ENCODE results near the gene FALEC.

The FALEC gene

DNA sequence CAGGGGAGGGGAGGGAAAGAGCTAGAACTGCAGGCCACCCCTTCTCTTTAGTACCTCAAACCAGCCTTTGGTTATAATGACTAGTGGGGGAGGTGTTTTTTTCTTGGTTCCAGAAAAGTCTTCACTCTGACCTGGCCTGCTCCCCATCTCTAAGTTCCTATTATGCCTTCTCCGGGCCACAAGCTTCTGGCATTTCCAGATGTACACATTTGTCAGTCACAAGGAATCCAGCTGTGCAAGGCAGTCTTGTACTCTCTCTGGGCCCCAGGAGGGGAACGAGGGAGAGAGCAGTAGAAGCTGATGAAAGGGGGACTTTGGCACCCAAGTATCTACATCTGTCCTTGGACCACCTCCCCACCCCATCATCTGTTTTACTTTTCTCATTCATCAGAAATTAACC lies 2.7 kb upstream of the FALEC start:
- DNase-seq, result no peak

DNA sequence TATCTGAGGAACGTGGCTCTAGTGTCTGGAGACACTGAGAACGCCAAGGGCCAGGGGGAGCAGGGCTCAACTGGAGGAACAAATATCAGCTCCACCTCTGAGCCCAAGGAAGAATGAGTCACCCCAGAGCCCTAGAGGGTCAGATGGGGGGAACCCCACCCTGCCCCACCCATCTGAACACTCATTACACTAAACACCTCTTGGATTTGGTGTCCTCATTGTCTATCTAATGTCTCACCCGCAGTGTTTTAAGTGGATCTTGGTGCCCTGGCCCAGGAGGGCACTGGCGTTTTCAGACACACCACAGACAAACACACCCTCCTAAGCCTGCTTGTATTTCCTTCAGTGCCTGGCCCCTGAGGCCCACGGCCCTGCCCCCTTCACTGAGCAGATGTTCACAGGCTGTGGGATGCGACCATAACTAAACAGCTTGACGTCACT lies 2.2 kb upstream of the FALEC start:
- no peak for DNase-seq

DNA sequence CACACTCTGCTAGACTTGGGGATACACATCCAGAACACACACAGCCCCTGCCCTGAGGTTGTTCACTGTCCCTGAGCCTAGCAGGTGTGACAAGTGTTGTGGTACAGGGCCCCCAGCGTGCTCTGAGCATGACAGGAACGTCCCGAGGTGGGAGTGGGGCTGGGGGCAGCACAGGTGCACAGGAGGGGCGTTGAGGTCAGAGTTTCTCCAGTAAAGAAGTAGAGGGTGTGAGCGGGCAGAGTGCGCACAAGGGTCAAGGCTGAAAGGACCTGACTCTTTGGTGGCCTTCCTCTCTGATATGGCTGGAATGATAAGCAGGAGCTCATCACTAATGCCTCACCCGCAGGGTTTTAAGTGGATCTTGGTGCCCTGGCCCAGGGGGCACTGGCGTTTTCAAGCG lies 1.3 kb upstream of the FALEC start:
- no peak for DNase-seq

DNA sequence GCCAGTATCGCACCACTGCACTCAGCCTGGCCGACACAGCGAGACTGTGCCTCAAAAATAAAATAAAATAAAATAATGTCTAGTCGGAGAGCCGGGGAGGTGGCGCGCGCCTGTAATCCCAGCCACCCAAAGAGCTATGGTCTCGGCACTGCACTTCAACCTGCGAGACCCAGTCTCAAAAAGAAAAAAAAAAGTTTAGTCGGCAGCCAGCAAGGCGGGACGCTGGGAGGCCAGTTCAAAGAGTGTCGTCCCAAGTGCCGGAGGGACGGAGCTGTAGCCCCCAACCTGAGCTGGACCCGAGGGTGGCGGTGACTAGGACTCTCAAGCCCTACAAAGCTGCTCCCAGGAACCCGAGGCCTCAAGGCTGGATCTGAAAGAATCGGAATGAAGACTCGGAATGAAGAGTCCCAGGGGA lies 632 bp upstream of the FALEC start:
- no peak for DNase-seq

DNA sequence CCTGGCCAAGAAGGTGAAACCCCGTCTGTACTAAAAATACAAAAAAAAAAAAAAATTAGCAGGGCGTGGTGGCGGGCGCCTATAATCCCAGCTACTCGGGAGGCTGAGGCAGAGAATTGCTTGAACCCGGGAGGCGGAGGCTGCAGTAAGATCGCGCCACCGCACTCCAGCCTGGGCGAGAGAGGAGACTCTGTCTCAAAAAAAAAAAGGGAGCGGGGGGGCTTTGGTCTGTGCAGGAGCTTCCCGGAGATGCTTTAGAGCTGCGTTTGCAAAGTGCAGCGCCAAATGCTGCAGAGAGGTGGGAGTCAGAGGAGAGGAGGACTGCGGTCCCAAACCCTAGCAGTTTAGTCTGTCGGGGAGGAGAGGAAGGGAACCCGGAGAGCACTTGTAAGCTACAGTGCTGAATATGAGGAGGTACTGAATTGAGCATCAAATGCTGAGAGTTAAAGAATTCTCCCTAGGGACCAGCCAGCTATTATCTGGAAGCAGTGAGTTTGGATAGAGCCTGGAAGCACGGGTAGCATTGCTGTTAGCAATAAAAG lies 569 bp downstream of the FALEC start:
- DNase-seq, result peak in 1 of 2 donors; percentile 6

DNA sequence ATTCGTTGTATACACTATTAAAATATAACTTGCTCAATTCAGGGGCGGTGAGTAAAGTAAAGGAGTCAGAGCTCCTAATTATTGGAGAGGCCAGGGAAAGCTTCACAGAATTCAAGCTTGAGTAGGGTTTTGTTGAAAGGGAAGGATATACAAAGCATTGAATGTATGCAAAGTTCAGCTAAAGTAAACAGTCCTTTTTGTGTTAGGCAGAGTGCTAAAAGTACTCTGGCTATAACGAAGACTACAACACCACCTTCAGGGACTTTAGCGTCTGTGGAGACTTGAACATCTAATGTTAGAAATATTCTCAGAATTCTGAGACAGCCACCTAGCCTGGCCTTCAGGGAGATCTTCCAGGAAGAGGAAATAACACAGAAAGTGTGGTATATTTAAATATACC lies 1.1 kb downstream of the FALEC start:
- DNase-seq, result peak in 1 of 2 donors; percentile 1

DNA sequence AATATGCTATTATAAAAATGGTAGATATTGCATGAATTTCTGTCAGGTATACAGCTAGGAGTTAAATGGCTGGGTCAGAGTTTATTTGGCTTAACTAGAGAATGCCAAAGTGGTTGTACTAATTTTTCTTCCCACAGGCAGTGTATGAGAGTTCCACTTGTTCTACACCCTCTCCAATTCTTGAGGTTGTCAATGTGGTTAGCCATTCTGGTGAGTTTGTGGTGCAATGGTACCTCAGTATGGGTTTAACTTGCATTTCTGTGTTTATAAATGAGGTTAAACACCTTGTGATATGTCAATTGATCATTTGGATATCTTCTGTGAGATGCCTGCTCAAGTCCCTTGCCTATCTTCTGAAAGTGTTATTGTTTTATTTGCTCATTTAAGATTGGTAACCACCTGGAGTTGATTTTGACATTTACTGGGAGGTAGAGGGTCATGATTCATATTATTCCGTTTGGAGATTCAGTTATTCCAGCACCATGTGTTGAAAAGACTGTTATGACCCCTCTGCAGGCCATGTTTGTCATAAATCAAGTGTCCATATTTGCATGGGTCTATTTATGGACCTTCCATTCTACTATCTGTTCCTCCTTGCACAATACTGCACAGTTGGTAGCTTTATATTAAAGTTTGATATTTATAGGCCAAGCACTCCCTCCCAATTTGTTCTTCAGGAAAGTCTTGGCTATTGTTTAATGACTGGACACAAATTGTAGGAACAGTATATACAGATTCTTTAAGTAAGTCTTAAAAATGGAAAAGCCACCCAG lies 5.8 kb downstream of the FALEC start:
- DNase-seq, result no peak

DNA sequence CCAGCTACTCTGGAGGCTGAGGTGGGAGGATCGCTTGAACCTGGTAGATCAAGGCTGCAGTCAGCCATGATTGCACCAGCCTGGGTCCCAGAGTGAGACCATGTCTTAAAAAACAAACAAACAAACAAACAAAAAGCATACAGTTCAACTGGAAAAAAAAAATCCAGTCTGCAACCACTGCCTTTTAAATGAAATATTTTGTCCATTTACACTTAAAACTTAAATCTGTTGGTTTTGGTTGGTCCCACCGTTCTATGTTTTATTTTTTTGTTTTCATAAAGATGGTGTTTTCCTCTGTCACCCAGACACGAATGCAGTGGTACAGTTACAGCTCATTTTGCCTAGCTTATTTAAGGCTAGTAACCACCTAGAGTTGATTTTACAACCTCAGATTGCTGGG lies 9.8 kb downstream of the FALEC start:
- no peak for DNase-seq

- no peak for DNase-seq
Observed at GRCh38 chr1:150528196-150528595, 12.6 kb downstream of the FALEC start.

DNA sequence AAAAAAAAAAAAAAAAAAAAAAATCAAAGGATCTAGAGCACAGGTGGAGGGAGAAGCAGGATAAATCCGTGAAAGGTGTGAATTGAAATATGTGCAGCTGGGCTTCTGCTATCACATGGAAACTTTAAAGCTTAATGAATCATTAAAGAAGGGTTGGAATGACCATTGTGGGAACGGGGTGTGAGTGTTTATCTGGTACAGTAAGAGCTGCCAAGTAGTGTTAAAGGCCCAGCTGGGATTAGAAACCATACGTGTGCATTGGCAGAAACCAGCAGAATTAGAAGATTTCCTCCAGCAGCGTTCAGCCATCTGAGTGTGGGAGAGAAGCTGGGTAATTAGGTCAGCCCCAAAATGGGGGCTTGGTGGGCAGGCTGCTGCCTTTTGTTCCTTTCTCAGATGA lies 13.5 kb downstream of the FALEC start:
- DNase-seq, result no peak

GRCh38 chr1:150530491-150531159 lies 15.1 kb downstream of the FALEC start:
- no peak for DNase-seq

- no peak for DNase-seq
Observed at GRCh38 chr1:150532860-150533259, 17.3 kb downstream of the FALEC start.

DNA sequence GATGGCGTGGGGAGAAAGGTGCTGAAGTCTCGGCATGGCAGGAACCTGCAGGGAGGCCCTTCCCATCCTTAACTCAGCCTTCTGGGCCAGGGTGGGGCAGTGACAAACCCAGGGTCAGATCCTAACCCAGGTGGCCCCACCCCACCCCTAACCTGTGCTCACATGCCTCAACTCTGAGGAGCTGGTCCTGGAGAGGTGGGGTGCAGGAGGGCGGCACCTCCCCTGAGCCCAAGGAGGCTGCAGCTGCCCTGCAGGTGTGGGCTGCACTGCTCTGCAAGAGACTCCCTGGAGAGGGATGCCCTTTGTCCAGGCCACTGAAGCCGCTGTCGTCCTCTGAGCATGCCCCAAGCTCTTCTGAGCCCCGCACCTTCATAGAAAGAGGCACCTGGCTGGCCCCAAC lies 18.4 kb downstream of the FALEC start:
- DNase-seq, result no peak

- no peak for DNase-seq
Observed at GRCh38 chr1:150535511-150536287, 20.1 kb downstream of the FALEC start.

DNA sequence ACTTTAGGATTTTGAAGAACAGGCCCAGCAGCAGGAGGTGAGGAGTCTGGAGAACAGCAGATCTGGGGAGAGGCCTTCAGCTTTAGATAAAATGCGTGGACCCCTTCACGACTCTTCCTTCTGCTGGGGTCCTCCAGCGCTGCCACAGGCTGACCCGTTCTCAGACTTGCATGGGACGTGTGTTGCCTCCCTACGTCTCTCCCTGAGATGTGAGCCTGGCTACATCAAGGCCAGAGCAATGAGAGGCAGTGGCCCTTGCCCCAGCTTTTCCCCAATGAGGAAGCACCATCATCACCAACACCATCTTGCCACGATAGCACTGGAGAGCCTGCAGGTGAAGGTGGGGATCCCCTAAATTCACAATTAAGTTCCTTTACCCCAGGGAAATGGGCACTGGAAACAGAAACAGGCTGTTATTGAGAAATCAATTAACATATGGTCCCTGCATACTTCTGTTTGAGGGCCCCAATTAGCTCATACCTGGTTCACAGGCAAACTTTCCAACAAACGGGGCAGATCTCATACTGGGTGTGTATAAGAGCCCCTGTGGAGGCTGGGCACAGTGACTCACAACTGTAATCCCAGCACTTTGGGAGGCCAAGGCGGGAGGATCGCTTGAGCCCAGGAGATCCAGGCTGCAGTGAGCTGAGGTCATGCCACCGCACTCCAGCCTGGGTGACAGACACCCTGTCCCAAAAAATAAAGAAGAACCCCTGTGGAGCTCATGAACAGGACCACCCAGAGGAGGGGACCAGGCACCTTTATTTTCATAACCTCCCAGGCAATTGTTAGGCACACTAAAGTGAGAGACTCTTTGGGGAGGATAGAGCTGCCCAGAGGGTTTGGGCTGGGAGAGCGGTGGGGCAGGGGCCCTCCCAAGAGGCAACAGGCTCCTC lies 21.5 kb downstream of the FALEC start:
- no peak for DNase-seq

DNA sequence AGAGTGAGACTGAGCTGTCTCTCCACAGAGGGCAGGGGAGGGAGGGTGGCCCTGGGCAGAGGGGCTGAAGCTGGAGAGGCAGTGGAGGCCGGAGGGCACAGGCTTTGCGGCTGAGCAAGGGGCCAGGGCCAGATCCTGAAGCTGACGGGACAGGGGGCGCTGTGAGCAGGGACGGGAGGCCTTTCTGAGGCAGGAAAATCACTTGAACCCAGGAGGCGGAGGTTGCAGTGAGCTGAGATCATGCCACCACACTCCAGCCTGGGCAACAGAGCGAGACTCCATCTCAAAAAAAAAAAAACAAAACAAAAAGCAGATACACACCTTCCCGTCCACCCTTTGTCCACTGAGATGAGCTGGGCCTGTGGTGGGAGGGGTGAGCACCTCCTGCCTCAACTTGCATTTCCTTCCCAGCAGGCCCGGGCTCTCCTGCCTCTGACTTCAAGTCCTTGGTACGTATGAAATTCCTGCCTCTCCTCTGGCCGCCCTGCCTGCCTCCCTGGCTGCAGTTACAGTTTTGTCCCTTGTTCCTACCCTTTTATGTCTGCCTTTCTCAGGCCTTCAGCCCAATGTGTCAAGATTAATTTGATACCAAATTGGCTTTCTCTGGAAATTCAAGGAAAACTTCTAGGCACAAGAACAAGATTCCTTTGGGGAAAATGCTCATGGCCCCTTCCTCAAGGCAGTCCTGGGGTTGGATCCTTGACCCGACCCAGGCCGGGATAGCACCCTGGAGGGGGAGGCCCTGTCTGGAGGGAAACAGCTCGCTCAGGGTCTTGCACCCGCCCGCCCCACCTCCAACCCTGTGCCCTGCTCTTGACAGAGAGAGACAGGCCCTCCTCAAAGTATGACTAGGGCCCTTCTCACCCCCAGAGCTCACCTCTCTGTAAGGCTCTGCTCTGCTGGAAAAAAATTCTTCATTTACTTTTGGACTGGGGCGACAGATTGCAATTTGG lies 22.5 kb downstream of the FALEC start:
- DNase-seq, result no peak

DNA sequence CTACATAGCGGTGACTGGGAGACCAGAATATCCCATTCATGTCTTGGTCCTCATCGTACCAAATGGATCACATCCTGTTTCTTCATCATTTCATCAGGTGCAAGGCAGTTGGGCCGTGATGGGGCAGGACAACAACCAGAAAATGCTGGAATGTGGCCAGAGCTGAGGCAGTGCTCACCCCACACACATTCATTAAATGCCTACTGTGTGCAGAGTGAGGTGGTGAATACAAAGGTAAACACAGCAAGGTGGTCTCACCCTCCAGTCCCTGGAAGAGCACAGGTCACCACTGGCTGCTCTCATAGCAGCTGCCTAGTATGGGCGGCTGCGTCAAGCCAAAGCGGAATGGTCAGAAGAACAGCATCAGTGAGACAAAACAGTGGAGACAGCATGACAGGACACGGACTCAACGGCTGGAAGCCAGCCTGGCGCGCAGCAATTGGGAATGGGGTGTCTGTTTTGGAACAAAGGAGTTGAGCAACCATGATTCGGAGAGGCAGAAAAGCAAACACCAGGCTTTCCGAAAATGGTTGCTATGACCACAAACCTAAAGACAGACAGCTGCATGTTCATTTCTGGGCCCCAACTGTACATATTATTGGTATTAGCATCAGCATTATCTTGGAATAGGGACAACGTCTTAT lies 28.1 kb downstream of the FALEC start:
- no peak for DNase-seq

DNA sequence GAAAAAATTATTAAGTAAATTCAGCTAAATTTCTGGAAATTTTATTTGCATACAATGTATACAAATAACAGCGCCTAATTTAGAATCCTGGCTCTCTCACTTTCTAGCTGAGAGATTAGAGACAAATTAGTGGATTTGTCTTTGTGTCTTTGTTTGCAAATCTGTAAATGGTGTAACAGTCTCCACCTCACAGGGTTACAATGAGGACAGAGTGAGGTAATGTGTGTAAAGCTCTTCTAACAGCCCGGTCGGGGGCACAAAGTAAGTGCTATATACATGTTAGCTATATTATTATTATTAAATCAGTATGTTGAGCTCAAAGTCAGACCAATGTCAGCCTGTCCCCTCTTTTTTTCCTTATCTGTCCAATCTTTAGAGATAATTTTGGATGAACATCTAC lies 28.7 kb downstream of the FALEC start:
- no peak for DNase-seq

GRCh38 chr1:150545486-150546032 lies 30.0 kb downstream of the FALEC start:
- no peak for DNase-seq

DNA sequence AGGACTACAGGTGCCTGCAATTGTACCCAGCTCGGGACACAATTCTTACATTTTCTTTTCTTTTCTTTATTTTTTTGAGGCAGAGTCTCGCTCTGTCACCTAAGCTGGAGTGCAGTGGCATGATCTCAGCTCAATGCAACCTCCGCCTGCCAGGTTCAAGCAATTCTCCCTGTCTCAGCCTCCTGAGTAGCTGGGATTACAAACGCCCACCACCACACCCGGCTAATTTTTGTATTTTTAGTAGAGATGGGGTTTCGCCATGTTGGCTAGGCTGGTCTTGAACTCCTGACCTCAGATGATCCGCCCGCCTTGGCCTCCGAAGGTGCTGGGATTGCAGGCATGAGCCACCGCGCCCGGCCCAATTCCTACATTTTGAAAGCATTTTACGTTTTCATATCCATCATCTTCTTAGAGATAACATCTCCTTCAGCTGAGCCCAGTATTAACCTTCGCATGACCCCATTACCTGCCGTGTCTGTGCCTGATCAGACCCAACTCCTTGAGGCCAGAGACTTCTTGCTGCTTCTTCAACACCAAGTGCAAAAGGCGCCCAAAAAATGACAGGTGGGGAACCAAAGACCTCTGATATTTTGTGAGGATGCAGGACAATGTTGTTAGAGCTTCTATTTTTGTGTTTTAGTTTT lies 30.9 kb downstream of the FALEC start:
- DNase-seq, result no peak
